Epithelial cell of proximal tubule (primary cell): ENCODE measurements around the gene PAFAH1B2. TPM values are rescaled to one million over a fixed set of nuclear protein-coding genes. Genes with fewer than 3 reads are reported as not detected.
A peak's percentile ranks its signal among the peaks of the same experiment; 100 is the strongest.

Source experiments
- DNase-seq: peaks from one replicate; pipeline ENCODE4 v3.0.0-alpha.2; 2011; ENCODE audit warnings: low read depth
- H3K4me3 ChIP-seq: 2 replicates; pipeline ENCODE4 v1.5.1; 2011; ENCODE audit warnings: low read depth, mild to moderate bottlenecking, low read length
- total RNA-seq: library from RNA; depleted of rRNA; stranded (reverse); fragments of >200 nt; gene quantifications from 2 replicates; pipeline ENCODE4 v1.2.3, GENCODE V29; 2015
- TF ChIP-seq, protein P1 (sequence below): conservative IDR thresholded peaks from 2 replicates; pipeline ENCODE4 v1.5.1; 2012; ENCODE audit warnings: low read depth, mild to moderate bottlenecking, low read length

PAFAH1B2 gene, protein sequence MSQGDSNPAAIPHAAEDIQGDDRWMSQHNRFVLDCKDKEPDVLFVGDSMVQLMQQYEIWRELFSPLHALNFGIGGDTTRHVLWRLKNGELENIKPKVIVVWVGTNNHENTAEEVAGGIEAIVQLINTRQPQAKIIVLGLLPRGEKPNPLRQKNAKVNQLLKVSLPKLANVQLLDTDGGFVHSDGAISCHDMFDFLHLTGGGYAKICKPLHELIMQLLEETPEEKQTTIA
- total RNA-seq = 95.4 and 103 TPM in 2 replicates

DNA sequence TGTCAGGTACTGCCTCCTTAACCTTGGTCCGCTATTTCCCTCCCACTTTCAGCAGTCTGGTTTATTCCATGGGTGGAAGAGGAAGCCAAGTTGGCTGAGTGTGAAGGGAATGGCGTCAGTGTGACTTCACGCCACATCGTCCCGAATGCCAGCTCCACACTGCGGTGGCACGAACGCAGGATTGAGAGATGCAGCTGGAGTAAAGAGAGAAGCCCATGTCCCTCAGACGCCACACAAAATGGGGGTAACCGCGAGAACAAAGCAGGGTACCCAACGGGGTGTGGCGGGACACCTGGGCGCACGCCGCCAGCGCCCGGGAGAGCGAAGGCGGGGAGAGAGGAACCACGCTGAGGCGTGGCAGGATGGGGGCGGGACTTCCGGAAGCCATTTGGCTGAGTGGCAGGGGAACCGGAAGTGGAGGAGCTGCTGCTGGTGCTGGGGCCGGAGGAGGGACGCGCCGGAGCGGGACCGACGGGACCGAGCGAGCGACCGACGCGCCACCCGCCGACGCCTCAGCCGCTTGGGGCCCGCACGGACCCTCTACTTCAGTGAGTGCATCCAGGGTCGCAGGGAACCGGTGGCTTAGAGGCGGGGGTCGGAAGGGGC is at the start of gene PAFAH1B2:
PAFAH1B2 (plus strand) TSS at position 417 of the 606 bp plus-strand sequence. CDS start 8,161 bp downstream, outside the sequence.
- DNase-seq = peak; percentile 45
- TF ChIP-seq, protein P1, sequence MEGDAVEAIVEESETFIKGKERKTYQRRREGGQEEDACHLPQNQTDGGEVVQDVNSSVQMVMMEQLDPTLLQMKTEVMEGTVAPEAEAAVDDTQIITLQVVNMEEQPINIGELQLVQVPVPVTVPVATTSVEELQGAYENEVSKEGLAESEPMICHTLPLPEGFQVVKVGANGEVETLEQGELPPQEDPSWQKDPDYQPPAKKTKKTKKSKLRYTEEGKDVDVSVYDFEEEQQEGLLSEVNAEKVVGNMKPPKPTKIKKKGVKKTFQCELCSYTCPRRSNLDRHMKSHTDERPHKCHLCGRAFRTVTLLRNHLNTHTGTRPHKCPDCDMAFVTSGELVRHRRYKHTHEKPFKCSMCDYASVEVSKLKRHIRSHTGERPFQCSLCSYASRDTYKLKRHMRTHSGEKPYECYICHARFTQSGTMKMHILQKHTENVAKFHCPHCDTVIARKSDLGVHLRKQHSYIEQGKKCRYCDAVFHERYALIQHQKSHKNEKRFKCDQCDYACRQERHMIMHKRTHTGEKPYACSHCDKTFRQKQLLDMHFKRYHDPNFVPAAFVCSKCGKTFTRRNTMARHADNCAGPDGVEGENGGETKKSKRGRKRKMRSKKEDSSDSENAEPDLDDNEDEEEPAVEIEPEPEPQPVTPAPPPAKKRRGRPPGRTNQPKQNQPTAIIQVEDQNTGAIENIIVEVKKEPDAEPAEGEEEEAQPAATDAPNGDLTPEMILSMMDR = no peak
- H3K4me3 ChIP-seq = peak within 1 kb of the TSS; percentile 98

DNA sequence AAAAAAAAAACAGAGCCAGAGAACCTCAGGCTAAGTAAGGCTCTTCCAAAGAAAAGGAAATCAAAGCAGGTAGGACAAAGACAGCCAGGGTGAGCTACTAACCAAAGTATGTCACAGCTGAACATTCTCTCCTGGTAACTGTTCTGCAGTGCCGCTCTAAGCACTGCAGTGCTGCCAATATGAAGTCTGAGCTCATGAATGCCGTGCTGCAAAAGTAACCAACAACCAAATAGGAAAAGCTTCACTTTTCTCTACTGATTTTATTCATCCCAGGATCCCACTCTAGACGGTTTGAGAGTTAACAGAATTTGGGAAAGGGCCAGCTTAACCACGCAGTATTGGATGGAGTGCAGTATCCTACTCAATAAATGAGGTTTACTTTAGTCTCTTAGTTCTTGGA is 49.3 kb upstream of the PAFAH1B2 start:
- DNase-seq = no peak
- H3K4me3 ChIP-seq = no peak overlapping the region

DNA sequence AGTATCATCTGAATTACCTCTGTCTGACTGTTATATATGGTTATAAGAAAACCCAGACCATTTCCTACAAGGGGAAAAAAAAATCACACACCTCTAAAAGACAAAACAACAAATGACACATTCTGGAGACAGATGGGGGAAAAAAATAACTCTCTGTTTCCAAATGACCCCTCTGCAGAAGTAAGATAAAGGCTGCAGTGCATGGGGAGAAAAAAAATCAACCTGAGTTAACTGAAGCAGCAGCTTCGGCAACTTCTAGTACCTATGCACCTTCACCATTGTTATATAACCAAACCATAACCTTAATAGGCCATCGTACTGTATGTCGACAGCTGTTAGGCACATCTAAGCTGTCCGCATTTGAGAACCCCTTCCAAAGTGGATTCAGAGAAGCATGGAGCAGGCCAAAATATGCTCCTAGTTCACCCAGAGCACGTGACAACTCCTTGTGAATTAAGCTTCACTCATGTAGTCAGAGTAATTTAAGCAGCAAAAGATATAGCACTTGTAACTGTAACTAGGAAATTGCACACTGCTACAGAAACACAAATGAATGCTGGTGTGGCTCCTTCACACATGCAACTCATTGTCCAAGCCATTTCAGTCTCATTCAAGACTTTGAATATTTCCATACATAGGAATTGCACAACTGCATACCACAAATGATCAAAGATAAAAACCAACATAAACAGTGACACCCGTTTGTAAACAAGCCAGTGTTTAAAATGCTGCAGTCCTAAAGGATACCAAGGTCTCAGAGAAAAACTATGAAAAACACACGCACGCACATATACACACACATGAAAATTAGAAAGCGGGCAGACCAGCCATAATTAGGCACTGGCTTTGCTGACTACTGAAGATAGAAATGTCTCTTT is 48.6 kb upstream of the PAFAH1B2 start:
- DNase-seq = no peak
- H3K4me3 ChIP-seq = peak overlapping the region; percentile 9

More for the DNA sequence above, 49.3 kb upstream of the PAFAH1B2 start:
- TF ChIP-seq, protein P1 = no peak

DNA sequence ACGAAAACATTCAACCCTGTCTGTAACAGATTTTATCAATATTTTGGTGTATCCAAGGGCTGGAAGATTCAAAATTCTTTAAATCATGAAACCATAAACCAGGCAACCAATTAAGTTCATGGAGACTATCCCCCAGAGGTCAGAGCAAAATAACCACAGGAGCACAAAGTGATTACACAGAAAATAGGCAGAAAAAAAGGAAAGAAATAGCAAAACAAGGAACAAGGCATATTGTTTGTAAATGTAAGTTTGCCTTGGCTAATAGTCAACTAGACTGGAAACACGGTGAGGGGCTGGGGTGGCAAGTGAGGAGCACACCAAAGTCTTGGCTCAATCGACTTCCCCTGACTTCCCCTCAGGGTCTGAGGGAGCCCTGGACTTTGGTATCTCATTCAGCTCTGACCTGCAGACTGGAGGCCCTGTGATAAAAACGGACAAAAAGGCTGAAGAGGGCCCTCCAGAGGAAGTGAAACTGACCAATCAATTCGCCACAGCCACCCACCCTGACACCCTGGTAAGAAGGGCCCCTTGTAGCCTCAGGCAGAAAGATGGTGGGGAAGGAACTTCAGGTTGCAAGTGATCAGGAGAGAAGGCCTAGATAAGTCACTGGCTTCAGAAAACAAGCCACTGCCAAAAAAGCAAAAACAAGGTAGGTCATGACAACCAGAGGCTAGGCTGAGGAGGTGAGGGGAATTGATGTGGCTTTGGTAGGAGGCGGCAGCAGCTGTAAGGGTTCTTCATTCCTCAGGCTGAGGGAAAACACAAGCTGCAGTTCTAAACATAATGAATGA is 47.7 kb upstream of the PAFAH1B2 start:
- no peak for DNase-seq
- TF ChIP-seq, protein P1 = peak; percentile 29
- peak overlapping the region; percentile 90 for H3K4me3 ChIP-seq

More for the DNA sequence above, 48.6 kb upstream of the PAFAH1B2 start:
- TF ChIP-seq, protein P1 = no peak

DNA sequence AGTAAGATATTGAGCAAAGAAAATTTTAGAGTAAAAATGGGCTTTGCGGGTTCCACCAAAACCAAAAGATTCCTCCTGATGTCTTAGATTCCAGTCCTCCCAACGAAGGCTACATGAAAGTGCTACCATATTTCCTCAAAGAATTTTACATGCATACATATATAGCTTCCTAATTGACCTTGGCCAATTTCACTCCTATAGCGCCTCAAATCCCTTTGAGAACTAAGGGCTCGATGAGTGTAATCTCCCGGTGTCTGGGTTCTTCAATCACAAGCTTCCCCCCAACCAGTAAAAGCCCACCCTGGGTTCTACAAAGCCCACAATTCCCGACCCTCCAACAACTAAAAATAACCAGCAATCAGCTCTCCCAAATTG is 47.1 kb upstream of the PAFAH1B2 start:
- peak overlapping the region; percentile 90 for H3K4me3 ChIP-seq
- no peak for DNase-seq
- TF ChIP-seq, protein P1 = no peak

DNA sequence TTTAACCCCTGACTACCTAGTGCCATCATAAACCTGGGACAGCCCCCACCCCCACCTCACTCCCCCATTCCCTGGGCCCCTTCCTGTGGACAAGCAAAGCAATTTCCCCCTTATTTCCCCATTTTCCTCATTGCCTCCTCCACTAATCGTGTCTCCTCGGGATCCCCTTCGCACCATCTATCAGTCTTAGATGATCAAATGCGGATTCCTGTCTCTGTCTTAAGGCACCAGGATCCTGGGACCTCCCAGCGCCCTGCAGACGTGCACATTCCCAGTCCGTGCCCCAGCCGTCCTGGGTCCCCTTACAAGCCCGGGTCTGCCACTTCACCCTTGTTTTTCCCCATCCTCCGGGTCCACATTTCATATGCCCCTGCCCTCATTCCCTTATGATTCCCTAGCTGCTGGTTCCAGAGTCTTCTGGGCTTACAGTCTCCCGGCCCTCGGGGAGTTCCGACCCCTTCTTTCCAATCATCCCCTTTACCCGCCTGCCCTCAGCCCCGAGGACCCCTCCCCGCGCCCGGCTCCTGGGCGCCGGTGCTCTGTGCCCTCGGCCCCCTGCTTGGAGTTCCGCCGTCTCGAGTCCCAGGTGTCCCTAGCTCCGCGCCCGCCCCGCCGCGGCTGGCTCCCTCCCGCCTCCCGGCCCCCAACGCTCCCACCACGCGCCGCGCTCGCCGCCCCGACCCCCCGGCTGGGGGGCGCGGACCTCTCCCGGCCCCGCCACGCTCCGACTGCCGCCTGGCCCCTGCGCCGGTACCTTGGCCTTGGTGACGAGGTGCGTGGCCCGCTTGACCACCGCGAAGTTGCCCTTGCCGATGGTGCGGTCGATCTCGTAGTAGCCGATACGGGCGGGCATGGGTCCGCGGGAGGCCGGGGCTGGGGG is 46.5 kb upstream of the PAFAH1B2 start:
- no peak for DNase-seq
- TF ChIP-seq, protein P1 = no peak
- H3K4me3 ChIP-seq = peak overlapping the region; percentile 90
